HepG2 (cell line): Measurements from ENCODE around the gene ZNF106. TPM values are rescaled to one million over a fixed set of nuclear protein-coding genes. Genes with fewer than 3 reads are reported as not detected.

Source experiments
- ATAC-seq: fragments of 200-7000 bp; cut with Tn5 transposase; 3 replicates; pipeline ENCODE4 v1.9.1; 2020; ENCODE audit warnings: mild to moderate bottlenecking, moderate library complexity
- BruUV-seq: library from RNA; stranded (reverse); fragments of 400-500 nt; replicated peaks from 2 replicates; lab custom pipeline; 2021; lab: Mats Ljungman, UMichigan
- CTCF ChIA-PET: fragments of 300-600 bp; formaldehyde crosslinking; extraction: SDS; loops from one replicate; lab custom pipeline; 2021; ENCODE audit warnings: low total read pairs, inconsistent platforms, low intra/inter-chr PET ratio; lab: Yijun Ruan, JAX
- POLR2A ChIA-PET: fragments of 350-600 bp; sonication (Branson Sonifier 250); formaldehyde crosslinking; loops from one replicate; lab custom pipeline; 2020; ENCODE audit warnings: antibody characterized with exemption, inconsistent platforms; lab: Yijun Ruan, JAX
- DNase-seq: peaks from one replicate; pipeline ENCODE4 v3.0.0-alpha.2; 2015; ENCODE audit warnings: low spot score
- FAIRE-seq: peaks from 3 replicates; lab custom pipeline; 2011; peaks lifted over from hg19 to GRCh38; lab: Jason Lieb, UNC
- H2AFZ ChIP-seq: one replicate; pipeline ENCODE4 v1.6.1; 2011; ENCODE audit warnings: low read length, inconsistent platforms
- H3K27ac ChIP-seq: fragments of 300-600 bp; 3 replicates; pipeline ENCODE4 v1.8.0; 2011; ENCODE audit warnings: mixed run types, mild to moderate bottlenecking, mixed read lengths, low read length, inconsistent platforms; ENCODE audit not compliant: insufficient read depth; ENCODE audit errors: extremely low read length
- H3K27me3 ChIP-seq, 2 experiments: fragments of 200-600 bp in 1 of 2; 2 replicates in 1 of 2; 3 replicates in 1 of 2; pipeline versions ENCODE4 v1.6.0 to v1.8.0; 2011; ENCODE audit warnings: low read length in 2 of 2, mild to moderate bottlenecking in 2 of 2, moderate library complexity in 2 of 2, inconsistent platforms in 1 of 2; ENCODE audit not compliant: insufficient read depth in 2 of 2, control insufficient read depth in 1 of 2
- H3K36me3 ChIP-seq, 2 experiments: fragments of 200-600 bp in 1 of 2; replicated peaks in 1 of 2; 2 replicates in 1 of 2; 3 replicates in 1 of 2; pipeline versions ENCODE4 v1.5.1 to v1.8.0; 2011; ENCODE audit warnings: low read length in 2 of 2, inconsistent platforms in 1 of 2; ENCODE audit not compliant: insufficient read depth in 2 of 2, control insufficient read depth in 1 of 2
- H3K4me1 ChIP-seq: 2 replicates; pipeline ENCODE4 v1.5.1; 2012; ENCODE audit warnings: low read length, inconsistent platforms; ENCODE audit not compliant: insufficient read depth
- H3K4me2 ChIP-seq: 2 replicates; pipeline ENCODE4 v1.6.0; 2011; ENCODE audit warnings: low read depth, low read length, inconsistent platforms
- H3K4me3 ChIP-seq, 3 experiments: fragments of 200-600 bp in 1 of 3; sonication (generic), shearing (Covaris generic) in 1 of 3; replicated peaks in 1 of 3; 2 replicates each; pipeline ENCODE4 v1.5.1; 2011 to 2016; ENCODE audit warnings: low read length in 3 of 3, inconsistent platforms in 2 of 3, low read depth in 2 of 3, mild to moderate bottlenecking in 2 of 3, control low read depth in 1 of 3, mixed read lengths in 1 of 3; ENCODE audit not compliant: insufficient read depth in 1 of 3
- H3K79me2 ChIP-seq: one replicate; pipeline ENCODE4 v1.6.1; 2011; ENCODE audit warnings: low read length, inconsistent platforms; ENCODE audit not compliant: insufficient read depth
- H3K9ac ChIP-seq: 2 replicates; pipeline ENCODE4 v1.6.0; 2011; ENCODE audit warnings: mild to moderate bottlenecking, low read depth, low read length, inconsistent platforms; ENCODE audit not compliant: insufficient read depth
- H3K9me3 ChIP-seq: 2 replicates; pipeline ENCODE4 v1.5.1; 2012; ENCODE audit warnings: mild to moderate bottlenecking, low read length
- H4K20me1 ChIP-seq: 2 replicates; pipeline ENCODE4 v1.6.0; 2011; ENCODE audit warnings: inconsistent platforms, mild to moderate bottlenecking, low read length, moderate library complexity; ENCODE audit not compliant: insufficient read depth
- ARHGAP35 ChIP-seq: sonication (generic); formaldehyde crosslinking; IDR thresholded peaks from 2 replicates; pipeline ENCODE4 v1.9.0; 2022; ENCODE audit warnings: mild to moderate bottlenecking, inconsistent platforms, moderate library complexity, missing genetic modification reagents, borderline replicate concordance
- ASH2L ChIP-seq: fragments of 300-600, 200-600 bp; sonication (generic); IDR thresholded peaks from 2 replicates; pipeline ENCODE4 v1.7.0; 2017; ENCODE audit warnings: low read depth, mild to moderate bottlenecking, moderate library complexity, mixed read lengths, low read length; ENCODE audit not compliant: insufficient read length
- DMAP1 ChIP-seq: IDR thresholded peaks from 2 replicates; pipeline ENCODE4 v1.6.1; 2016
- HMGA1 ChIP-seq: sonication (generic); formaldehyde crosslinking; conservative IDR thresholded peaks from 2 replicates; pipeline ENCODE4 v1.4.0; 2020; ENCODE audit warnings: missing genetic modification reagents
- KDM5B ChIP-seq: sonication (generic); formaldehyde crosslinking; IDR thresholded peaks from 2 replicates; pipeline ENCODE4 v1.4.0; 2020; ENCODE audit warnings: missing genetic modification reagents, mild to moderate bottlenecking, borderline replicate concordance
- MBD4 ChIP-seq: IDR thresholded peaks from 2 replicates; pipeline ENCODE4 v1.6.1; 2012; ENCODE audit warnings: low read length, inconsistent platforms, borderline replicate concordance
- PHF8 ChIP-seq: sonication (generic); formaldehyde crosslinking; IDR thresholded peaks from 2 replicates; pipeline ENCODE4 v1.5.0; 2020; ENCODE audit warnings: missing genetic modification reagents
- PLRG1 ChIP-seq: fragments of 450-650 bp; conservative IDR thresholded peaks from 2 replicates; pipeline ENCODE4 v1.6.1; 2016
- SMAD3 ChIP-seq: sonication (generic); formaldehyde crosslinking; IDR thresholded peaks from 2 replicates; pipeline ENCODE4 v1.4.0; 2020; ENCODE audit warnings: missing genetic modification reagents
- STAG1 ChIP-seq: sonication (generic); formaldehyde crosslinking; IDR thresholded peaks from 2 replicates; pipeline ENCODE4 v1.4.0; 2020; ENCODE audit warnings: missing genetic modification reagents
- SUZ12 ChIP-seq: fragments of 150-350 bp; IDR thresholded peaks from 2 replicates; pipeline ENCODE4 v1.6.1; 2014; ENCODE audit warnings: low read depth, low read length
- ZBTB3 ChIP-seq: sonication (generic); formaldehyde crosslinking; IDR thresholded peaks from 2 replicates; pipeline ENCODE4 v1.4.0; 2020; ENCODE audit warnings: low read depth, mild to moderate bottlenecking, moderate library complexity, missing genetic modification reagents, borderline replicate concordance
- ZFP1 ChIP-seq: IDR thresholded peaks from 2 replicates; pipeline ENCODE4 v1.6.1; 2016
- ZNF430 ChIP-seq: sonication (generic); formaldehyde crosslinking; IDR thresholded peaks from 2 replicates; pipeline ENCODE4 v1.9.0; 2021; ENCODE audit warnings: mild to moderate bottlenecking, missing genetic modification reagents
- WGBS: methylation state at CpG from one replicate; pipeline ENCODE4 v1.1.6; 2017; ENCODE audit warnings: low lambda C conversion rate; 5-methylcytosine and 5-hydroxymethylcytosine counted together
- in situ Hi-C: cut with HindIII; loops from 2 replicates; pipeline ENCODE4 v1.10.0; 2017; ENCODE audit warnings: low pct_unique_long_range_greater_than_20kb; ENCODE audit not compliant: extremely low pct_ligation_motif_present
- intact Hi-C: fragments of 100-400 bp; cut with micrococcal nuclease; formaldehyde crosslinking; loops from one replicate; pipeline ENCODE4 v1.10.0; 2022; ENCODE audit not compliant: unreplicated experiment
- polyA plus RNA-seq, 8 experiments: library from polyadenylated mRNA; depleted of rRNA in 3 of 8; stranded (reverse) in 7 of 8; unstranded in 1 of 8; fragments of >200 nt; fragmentation: Illumina TruSeq in 4 of 8; extraction: Trizol in 4 of 8; gene quantifications; 2 replicates each; pipeline versions ENCODE4 v1.2.1 to v1.2.3, GENCODE V29; 2011 to 2016; ENCODE audit warnings: low read depth in 4 of 8, missing spikeins in 1 of 8, mixed read lengths in 1 of 8; ENCODE audit not compliant: insufficient read depth in 1 of 8
- total RNA-seq, 5 experiments: library from RNA; depleted of rRNA; stranded (reverse); fragments of >200 nt; fragmentation: Illumina TruSeq; extraction: Trizol; gene quantifications; 2 replicates each; pipeline ENCODE4 v1.2.3, GENCODE V29; 2016; ENCODE audit warnings: low read depth in 1 of 5
- TF ChIP-seq, protein P1 (sequence below): IDR thresholded peaks from 2 replicates; pipeline ENCODE4 v1.6.1; 2016; ENCODE audit warnings: missing genetic modification reagents, missing compliant biosample characterization
- TF ChIP-seq, protein P2 (sequence below): sonication (generic); formaldehyde crosslinking; IDR thresholded peaks from 2 replicates; pipeline ENCODE4 v1.4.0; 2020; ENCODE audit warnings: missing genetic modification reagents
- TF ChIP-seq, protein P3 (sequence below): sonication (generic); formaldehyde crosslinking; IDR thresholded peaks from 2 replicates; pipeline ENCODE4 v1.4.0; 2020; ENCODE audit warnings: mild to moderate bottlenecking, missing genetic modification reagents, borderline replicate concordance
- TF ChIP-seq, protein P4 (sequence below): sonication (generic); formaldehyde crosslinking; IDR thresholded peaks from 2 replicates; pipeline ENCODE4 v1.9.0; 2021; ENCODE audit warnings: missing genetic modification reagents, borderline replicate concordance
- TF ChIP-seq, protein P5 (sequence below): sonication (generic); formaldehyde crosslinking; IDR thresholded peaks from 2 replicates; pipeline ENCODE4 v1.4.0; 2020; ENCODE audit warnings: mild to moderate bottlenecking, missing genetic modification reagents

ZNF106 gene
- total and polyA plus RNA-seq, 2 of the 13 experiments (the other 11 are each of a cell fraction or from before 2014, with no cell fraction given): 12.5 to 35.1 TPM

DNA sequence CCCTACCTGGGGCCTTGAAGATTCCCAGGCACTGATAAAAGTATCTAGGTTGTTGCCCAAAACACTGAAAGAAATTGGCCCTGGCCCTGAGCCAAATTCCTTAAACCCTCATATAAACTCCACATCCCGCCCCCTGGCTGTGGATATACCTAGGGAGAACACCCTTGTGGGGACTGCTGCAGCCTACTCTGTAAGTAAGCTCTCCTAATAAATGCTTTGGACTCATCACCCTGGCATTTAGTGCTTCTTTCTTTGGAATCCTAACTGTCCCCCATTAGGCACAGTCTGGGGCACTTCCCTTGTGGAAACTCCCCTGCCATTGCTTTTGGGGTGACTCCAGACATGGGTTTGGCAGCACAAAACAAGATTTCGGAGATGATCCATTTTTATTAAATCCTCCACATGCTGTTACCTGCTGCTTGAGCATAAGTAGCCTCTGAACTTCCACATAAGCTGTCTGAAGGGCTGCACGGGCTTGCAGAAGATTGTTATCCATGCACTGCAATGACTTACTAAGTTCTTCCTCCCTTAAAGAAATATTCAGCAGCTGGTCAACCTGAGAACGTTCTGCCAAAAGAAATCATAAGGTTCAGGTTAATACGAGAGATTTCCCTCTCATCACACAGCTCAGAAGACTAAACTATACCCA is 46.4 kb downstream of the ZNF106 start:
- POLR2A ChIA-PET: no interaction called here
- intact Hi-C loops: no loop called here
- 90% methylated on average over 5 of the region's 5 CpGs for WGBS

More for the DNA sequence above, 46.4 kb downstream of the ZNF106 start:
- no peaks in the 10 kb centered on the region for H3K27me3 ChIP-seq
- H3K4me3 ChIP-seq: no peak overlapping the region
- H3K9me3 ChIP-seq: no peaks in the 10 kb centered on the region
- no peak overlapping the region for H2AFZ ChIP-seq
- no peak for ATAC-seq
- no peak overlapping the region for H3K4me2 ChIP-seq
- no peaks in the 10 kb centered on the region for H3K79me2 ChIP-seq
- FAIRE-seq: no peak
- peaks cover 10 to 58% of the 10 kb centered on the region in 2 experiments for H3K36me3 ChIP-seq
- BruUV-seq: no TSS peak
- no peak overlapping the region for H3K9ac ChIP-seq
- no peak for TF ChIP-seq MBD4
- no peak for TF ChIP-seq DMAP1 (CRISPR knock-in tag)
- no peak for TF ChIP-seq ZNF430
- TF ChIP-seq, protein P1, sequence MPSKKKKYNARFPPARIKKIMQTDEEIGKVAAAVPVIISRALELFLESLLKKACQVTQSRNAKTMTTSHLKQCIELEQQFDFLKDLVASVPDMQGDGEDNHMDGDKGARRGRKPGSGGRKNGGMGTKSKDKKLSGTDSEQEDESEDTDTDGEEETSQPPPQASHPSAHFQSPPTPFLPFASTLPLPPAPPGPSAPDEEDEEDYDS (CRISPR knock-in tag): no peak
- TF ChIP-seq, protein P2, sequence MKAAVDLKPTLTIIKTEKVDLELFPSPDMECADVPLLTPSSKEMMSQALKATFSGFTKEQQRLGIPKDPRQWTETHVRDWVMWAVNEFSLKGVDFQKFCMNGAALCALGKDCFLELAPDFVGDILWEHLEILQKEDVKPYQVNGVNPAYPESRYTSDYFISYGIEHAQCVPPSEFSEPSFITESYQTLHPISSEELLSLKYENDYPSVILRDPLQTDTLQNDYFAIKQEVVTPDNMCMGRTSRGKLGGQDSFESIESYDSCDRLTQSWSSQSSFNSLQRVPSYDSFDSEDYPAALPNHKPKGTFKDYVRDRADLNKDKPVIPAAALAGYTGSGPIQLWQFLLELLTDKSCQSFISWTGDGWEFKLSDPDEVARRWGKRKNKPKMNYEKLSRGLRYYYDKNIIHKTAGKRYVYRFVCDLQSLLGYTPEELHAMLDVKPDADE: no peak
- TF ChIP-seq ARHGAP35 (CRISPR knock-in tag): no peak
- no peak for TF ChIP-seq ASH2L
- TF ChIP-seq PLRG1: no peak
- TF ChIP-seq SMAD3: no peak
- TF ChIP-seq, protein P3, sequence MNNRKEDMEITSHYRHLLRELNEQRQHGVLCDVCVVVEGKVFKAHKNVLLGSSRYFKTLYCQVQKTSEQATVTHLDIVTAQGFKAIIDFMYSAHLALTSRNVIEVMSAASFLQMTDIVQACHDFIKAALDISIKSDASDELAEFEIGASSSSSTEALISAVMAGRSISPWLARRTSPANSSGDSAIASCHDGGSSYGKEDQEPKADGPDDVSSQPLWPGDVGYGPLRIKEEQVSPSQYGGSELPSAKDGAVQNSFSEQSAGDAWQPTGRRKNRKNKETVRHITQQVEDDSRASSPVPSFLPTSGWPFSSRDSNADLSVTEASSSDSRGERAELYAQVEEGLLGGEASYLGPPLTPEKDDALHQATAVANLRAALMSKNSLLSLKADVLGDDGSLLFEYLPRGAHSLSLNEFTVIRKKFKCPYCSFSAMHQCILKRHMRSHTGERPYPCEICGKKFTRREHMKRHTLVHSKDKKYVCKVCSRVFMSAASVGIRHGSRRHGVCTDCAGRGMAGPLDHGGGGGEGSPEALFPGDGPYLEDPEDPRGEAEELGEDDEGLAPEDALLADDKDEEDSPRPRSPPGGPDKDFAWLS (CRISPR knock-in tag): no peak
- no peak for TF ChIP-seq KDM5B (CRISPR knock-in tag)
- no peak for TF ChIP-seq SUZ12
- TF ChIP-seq ZBTB3: no peak
- no peak for TF ChIP-seq STAG1 (CRISPR knock-in tag)
- TF ChIP-seq ZFP1 (CRISPR knock-in tag): no peak
- TF ChIP-seq, protein P4, sequence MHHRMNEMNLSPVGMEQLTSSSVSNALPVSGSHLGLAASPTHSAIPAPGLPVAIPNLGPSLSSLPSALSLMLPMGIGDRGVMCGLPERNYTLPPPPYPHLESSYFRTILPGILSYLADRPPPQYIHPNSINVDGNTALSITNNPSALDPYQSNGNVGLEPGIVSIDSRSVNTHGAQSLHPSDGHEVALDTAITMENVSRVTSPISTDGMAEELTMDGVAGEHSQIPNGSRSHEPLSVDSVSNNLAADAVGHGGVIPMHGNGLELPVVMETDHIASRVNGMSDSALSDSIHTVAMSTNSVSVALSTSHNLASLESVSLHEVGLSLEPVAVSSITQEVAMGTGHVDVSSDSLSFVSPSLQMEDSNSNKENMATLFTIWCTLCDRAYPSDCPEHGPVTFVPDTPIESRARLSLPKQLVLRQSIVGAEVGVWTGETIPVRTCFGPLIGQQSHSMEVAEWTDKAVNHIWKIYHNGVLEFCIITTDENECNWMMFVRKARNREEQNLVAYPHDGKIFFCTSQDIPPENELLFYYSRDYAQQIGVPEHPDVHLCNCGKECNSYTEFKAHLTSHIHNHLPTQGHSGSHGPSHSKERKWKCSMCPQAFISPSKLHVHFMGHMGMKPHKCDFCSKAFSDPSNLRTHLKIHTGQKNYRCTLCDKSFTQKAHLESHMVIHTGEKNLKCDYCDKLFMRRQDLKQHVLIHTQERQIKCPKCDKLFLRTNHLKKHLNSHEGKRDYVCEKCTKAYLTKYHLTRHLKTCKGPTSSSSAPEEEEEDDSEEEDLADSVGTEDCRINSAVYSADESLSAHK: no peak
- TF ChIP-seq PHF8: no peak
- TF ChIP-seq HMGA1 (CRISPR knock-in tag): no peak
- TF ChIP-seq, protein P5, sequence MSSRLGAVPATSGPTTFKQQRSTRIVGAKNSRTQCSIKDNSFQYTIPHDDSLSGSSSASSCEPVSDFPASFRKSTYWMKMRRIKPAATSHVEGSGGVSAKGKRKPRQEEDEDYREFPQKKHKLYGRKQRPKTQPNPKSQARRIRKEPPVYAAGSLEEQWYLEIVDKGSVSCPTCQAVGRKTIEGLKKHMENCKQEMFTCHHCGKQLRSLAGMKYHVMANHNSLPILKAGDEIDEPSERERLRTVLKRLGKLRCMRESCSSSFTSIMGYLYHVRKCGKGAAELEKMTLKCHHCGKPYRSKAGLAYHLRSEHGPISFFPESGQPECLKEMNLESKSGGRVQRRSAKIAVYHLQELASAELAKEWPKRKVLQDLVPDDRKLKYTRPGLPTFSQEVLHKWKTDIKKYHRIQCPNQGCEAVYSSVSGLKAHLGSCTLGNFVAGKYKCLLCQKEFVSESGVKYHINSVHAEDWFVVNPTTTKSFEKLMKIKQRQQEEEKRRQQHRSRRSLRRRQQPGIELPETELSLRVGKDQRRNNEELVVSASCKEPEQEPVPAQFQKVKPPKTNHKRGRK (CRISPR knock-in tag): no peak
- in situ Hi-C loops: no loop called here
- H4K20me1 ChIP-seq: no peaks in the 10 kb centered on the region
- CTCF ChIA-PET: no interaction called here
- H3K27ac ChIP-seq: no peak overlapping the region
- no peaks in the 10 kb centered on the region for H3K4me1 ChIP-seq
- no peak for DNase-seq
